HG03045 (cell line): ENCODE data around the gene MTMR2.

ENCODE experiments used
- ATAC-seq: cut with Tn5 transposase; IDR thresholded peaks from one replicate; pipeline ENCODE4 v1.9.1; 2021; ENCODE audit warnings: mild to moderate bottlenecking, moderate library complexity; ENCODE audit not compliant: unreplicated experiment

The MTMR2 gene

GRCh38 chr11:95923728-95924413 is at the start of gene MTMR2:
MTMR2 (minus strand) TSS chr11:95924107; CDS start chr11:95923954, 153 bp downstream.
- peak; percentile 99 for ATAC-seq

- ATAC-seq: no peak
Measured at GRCh38 chr11:95972060-95972459, 48.2 kb upstream of the MTMR2 start.

GRCh38 chr11:95968585-95968984 is 44.7 kb upstream of the MTMR2 start:
- no peak for ATAC-seq

GRCh38 chr11:95964281-95964680 is 40.4 kb upstream of the MTMR2 start:
- ATAC-seq: no peak

- ATAC-seq: no peak
Measured at GRCh38 chr11:95961758-95962157, 37.9 kb upstream of the MTMR2 start.

- no peak for ATAC-seq
Measured at GRCh38 chr11:95950905-95951304, 27.0 kb upstream of the MTMR2 start.

- no peak for ATAC-seq
Measured at GRCh38 chr11:95948637-95949036, 24.7 kb upstream of the MTMR2 start.

- ATAC-seq: no peak
Measured at GRCh38 chr11:95944623-95945022, 20.7 kb upstream of the MTMR2 start.

GRCh38 chr11:95943546-95943945 is 19.6 kb upstream of the MTMR2 start:
- no peak for ATAC-seq

- no peak for ATAC-seq
Measured at GRCh38 chr11:95939091-95939490, 15.2 kb upstream of the MTMR2 start.

GRCh38 chr11:95937358-95937757 is 13.5 kb upstream of the MTMR2 start:
- no peak for ATAC-seq

GRCh38 chr11:95933594-95933993 is 9.7 kb upstream of the MTMR2 start:
- ATAC-seq: no peak

- ATAC-seq: no peak
Measured at GRCh38 chr11:95931916-95932315, 8.0 kb upstream of the MTMR2 start.

- no peak for ATAC-seq
Measured at GRCh38 chr11:95930948-95931347, 7.0 kb upstream of the MTMR2 start.

GRCh38 chr11:95926726-95927125 is 2.8 kb upstream of the MTMR2 start:
- no peak for ATAC-seq

- no peak for ATAC-seq
Measured at GRCh38 chr11:95925011-95925410, 1.1 kb upstream of the MTMR2 start.

GRCh38 chr11:95924414-95924760 is 480 bp upstream of the MTMR2 start:
- no peak for ATAC-seq

- ATAC-seq: no peak
Measured at GRCh38 chr11:95923439-95923727, 524 bp downstream of the MTMR2 start.

GRCh38 chr11:95922536-95923438 is 1.1 kb downstream of the MTMR2 start:
- ATAC-seq: no peak

- no peak for ATAC-seq
Measured at GRCh38 chr11:95922099-95922498, 1.8 kb downstream of the MTMR2 start.

- ATAC-seq: no peak
Measured at GRCh38 chr11:95920460-95921105, 3.3 kb downstream of the MTMR2 start.

GRCh38 chr11:95919514-95919913 is 4.4 kb downstream of the MTMR2 start:
- no peak for ATAC-seq
